Measurements from ENCODE around the gene OPTC. TPM values are rescaled to one million over a fixed set of nuclear protein-coding genes. Genes with fewer than 3 reads are reported as not detected.

The OPTC gene
- total and polyA plus RNA-seq, 9 donors = 0.08 TPM; not detected in 8

DNA sequence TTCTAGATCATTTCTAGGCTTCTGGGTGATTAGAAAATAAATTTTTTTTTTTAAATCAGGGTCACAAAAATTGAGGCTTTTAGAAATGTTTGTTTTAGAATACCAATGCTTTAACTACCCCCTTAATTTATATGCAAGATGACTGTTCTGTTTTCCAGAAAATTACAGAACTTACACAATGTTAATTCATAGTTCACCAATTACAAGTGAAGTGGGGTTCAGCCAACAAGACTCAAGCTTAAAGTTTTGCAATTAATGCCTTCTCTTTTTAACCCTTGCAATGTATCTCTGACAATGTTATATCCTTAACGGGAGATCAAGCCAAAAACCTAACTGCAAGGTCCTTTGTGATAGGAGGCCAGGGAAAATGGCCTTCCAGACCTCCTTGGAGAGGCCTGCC lies 12.8 kb upstream of the OPTC start:
- H3K4me1 ChIP-seq (ENCODE audit: insufficient read depth) = peaks cover 20% of the 10 kb centered on the region
- WGBS, 3 donors = 14 to 27% (median 17%) methylated on average over 1 of the region's 1 CpG
- peak overlapping the region; percentile 77 to 88 for H3K27ac ChIP-seq
- intact Hi-C loops (cut with DNase I) = loop anchor here in 1 of 4 donors (10.0 kb wide), 1 partner anchor 106 kb away; no protein-coding TSS in a partner anchor
- DNase-seq = no peak
- TF ChIP-seq CTCF (IDR thresholded peaks at IDR 0.05) (no peak), EP300 (IDR thresholded peaks at IDR 0.05) (no peak), POLR2A (IDR thresholded peaks at IDR 0.05) (no peak)
- no peaks in the 10 kb centered on the region for H3K27me3 ChIP-seq
- no peaks in the 10 kb centered on the region for H3K9me3 ChIP-seq
- peak overlapping the region; percentile 62 for H3K4me3 ChIP-seq
- H3K36me3 ChIP-seq = no peaks in the 10 kb centered on the region

DNA sequence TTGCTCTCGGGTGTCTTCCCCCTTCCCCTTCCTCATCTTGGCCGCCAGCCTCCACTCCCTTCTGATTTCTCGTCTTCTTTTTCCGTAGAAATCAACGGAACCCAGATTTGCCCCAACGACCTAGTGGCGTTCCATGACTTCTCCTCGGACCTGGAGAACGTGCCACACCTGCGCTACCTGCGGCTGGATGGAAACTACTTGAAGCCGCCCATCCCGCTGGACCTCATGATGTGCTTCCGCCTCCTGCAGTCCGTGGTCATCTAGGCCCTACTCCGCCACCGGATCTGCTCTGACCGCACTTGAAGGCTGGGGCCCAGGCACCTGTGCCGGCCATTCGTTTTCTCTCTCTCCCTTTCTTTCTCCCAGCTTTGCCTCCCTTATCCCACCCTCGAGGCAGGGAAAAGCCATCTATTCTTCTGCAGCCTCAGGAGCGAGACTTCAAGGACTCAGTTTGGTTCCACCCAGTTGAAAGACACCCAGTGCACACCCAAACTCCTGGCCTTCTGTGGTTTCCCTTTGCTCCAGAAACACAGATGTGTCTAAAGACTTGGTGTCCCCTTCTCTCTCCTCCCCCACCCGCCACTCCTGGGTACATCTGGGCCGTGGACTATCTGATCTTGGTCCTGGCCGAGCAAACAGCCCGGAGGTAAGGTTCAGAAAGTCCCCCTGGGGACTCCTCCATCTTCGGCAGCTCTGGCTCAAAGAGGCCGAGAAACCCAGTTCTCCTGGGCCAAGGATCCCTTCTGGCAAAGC lies 7.2 kb upstream of the OPTC start:
- 70 to 73% (median 70%) methylated on average over 28 of the region's 28 CpGs for WGBS, 3 donors
- no peak for TF ChIP-seq CTCF (IDR thresholded peaks at IDR 0.05)
- TF ChIP-seq EP300 (IDR thresholded peaks at IDR 0.05) = no peak
- TF ChIP-seq POLR2A (IDR thresholded peaks at IDR 0.05) = no peak
- Histone ChIP-seq H3K27ac (peak overlapping the region; percentile 87 to 94), H3K36me3 (no peaks in the 10 kb centered on the region), H3K9me3 (no peaks in the 10 kb centered on the region), H3K4me3 (peak overlapping the region; percentile 9), H3K27me3 (no peaks in the 10 kb centered on the region), H3K4me1 (ENCODE audit: insufficient read depth) (peaks cover 11% of the 10 kb centered on the region)
- DNase-seq = peak in 4 of 5 donors; percentile 62 to 67 (median 64)
- intact Hi-C loops (cut with DNase I) = loop anchor here (2.0 to 10.0 kb wide), 6 partner anchors 44 to 214 kb away; no protein-coding TSS in a partner anchor

GRCh38 chr1:203488539-203488938 lies 5.4 kb upstream of the OPTC start:
- intact Hi-C loops (cut with DNase I) = loop anchor here in 3 of 4 donors (1.0 to 10.0 kb wide), 4 partner anchors 46 to 216 kb away; no protein-coding TSS in a partner anchor
- H3K4me1 ChIP-seq (ENCODE audit: insufficient read depth) = peaks cover 15% of the 10 kb centered on the region
- TF ChIP-seq EP300 (IDR thresholded peaks at IDR 0.05) (no peak), POLR2A (IDR thresholded peaks at IDR 0.05) (no peak), CTCF (IDR thresholded peaks at IDR 0.05) (no peak)
- H3K4me3 ChIP-seq = no peak overlapping the region
- no peaks in the 10 kb centered on the region for H3K36me3 ChIP-seq
- H3K27ac ChIP-seq = peak overlapping the region in 1 of 2 donors; percentile 94
- peak in 4 of 5 donors; percentile 49 to 76 (median 64) for DNase-seq
- no peaks in the 10 kb centered on the region for H3K9me3 ChIP-seq
- no peaks in the 10 kb centered on the region for H3K27me3 ChIP-seq
- WGBS, 3 donors = 66 to 72% (median 68%) methylated on average over 7 of the region's 7 CpGs

DNA sequence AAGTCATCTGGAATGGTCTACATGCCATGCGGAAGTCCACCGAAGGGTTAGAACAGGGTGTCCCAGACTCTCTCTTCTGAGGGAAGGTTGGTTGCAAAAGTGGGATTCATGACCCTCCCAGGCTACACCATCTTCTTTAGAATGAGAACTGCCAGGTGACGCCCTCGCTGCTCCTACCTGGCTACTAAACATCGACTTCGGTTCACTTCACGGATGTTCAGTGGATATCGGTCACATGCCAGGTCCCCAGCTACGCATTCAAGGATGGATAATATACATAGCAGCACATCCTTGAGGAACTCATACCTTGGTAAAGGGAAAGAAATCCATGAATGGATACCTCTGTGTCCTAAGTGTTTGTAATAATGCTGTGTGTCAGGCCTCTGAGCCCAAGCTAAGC lies 3.3 kb upstream of the OPTC start:
- WGBS, 3 donors = 90 to 93% (median 92%) methylated on average over 9 of the region's 9 CpGs
- H3K27ac ChIP-seq = no peak overlapping the region

More for the DNA sequence above, 3.3 kb upstream of the OPTC start:
- no peaks in the 10 kb centered on the region for H3K27me3 ChIP-seq
- H3K9me3 ChIP-seq = no peaks in the 10 kb centered on the region
- H3K36me3 ChIP-seq = no peaks in the 10 kb centered on the region
- TF ChIP-seq EP300 (IDR thresholded peaks at IDR 0.05) (no peak), POLR2A (IDR thresholded peaks at IDR 0.05) (no peak), CTCF (IDR thresholded peaks at IDR 0.05) (no peak)
- no peak for DNase-seq
- H3K4me1 ChIP-seq (ENCODE audit: insufficient read depth) = peaks cover 15% of the 10 kb centered on the region
- H3K4me3 ChIP-seq = no peak overlapping the region
- intact Hi-C loops (cut with DNase I) = no loop called here

Data from ovary (tissue), 9 donors.